Activated T-helper 17 cell treated with anti-CD3 and anti-CD28 coated beads, Interleukin-2, amount 50 U/mL, for 72 hours (primary cell): ENCODE measurements around the gene GLYR1. TPM values are rescaled to one million over a fixed set of nuclear protein-coding genes. Genes with fewer than 3 reads are reported as not detected.
A peak's percentile ranks its signal among the peaks of the same experiment; 100 is the strongest.

Experiments used
- ATAC-seq: fragments of 150-1000 bp; cut with Tn5 transposase; replicated peaks from 2 replicates; pipeline ENCODE4 v1.10.0; 2021; ENCODE audit warnings: mild to moderate bottlenecking, moderate library complexity
- H3K27ac Mint-ChIP-seq: one replicate; pipeline ENCODE4 v1.8.0; 2022; ENCODE audit warnings: mixed read lengths
- H3K27me3 Mint-ChIP-seq: one replicate; pipeline ENCODE4 v1.8.0; 2022; ENCODE audit warnings: mixed read lengths
- H3K36me3 Mint-ChIP-seq: one replicate; pipeline ENCODE4 v1.8.0; 2022; ENCODE audit warnings: low read depth, mild to moderate bottlenecking, mixed read lengths
- H3K4me1 Mint-ChIP-seq: one replicate; pipeline ENCODE4 v1.8.0; 2022; ENCODE audit warnings: mixed read lengths
- H3K4me3 Mint-ChIP-seq: one replicate; pipeline ENCODE4 v1.8.0; 2022; ENCODE audit warnings: mild to moderate bottlenecking, mixed read lengths
- H3K9me3 Mint-ChIP-seq: one replicate; pipeline ENCODE4 v1.8.0; 2022; ENCODE audit warnings: mixed read lengths
- total RNA-seq, 2 donors: library from RNA; stranded (reverse); gene quantifications; one replicate each; pipeline ENCODE4 v1.2.3, GENCODE V29; 2022

Gene GLYR1
- total RNA-seq, 2 donors from 2014 or later: 57.8 to 97.2 TPM

DNA sequence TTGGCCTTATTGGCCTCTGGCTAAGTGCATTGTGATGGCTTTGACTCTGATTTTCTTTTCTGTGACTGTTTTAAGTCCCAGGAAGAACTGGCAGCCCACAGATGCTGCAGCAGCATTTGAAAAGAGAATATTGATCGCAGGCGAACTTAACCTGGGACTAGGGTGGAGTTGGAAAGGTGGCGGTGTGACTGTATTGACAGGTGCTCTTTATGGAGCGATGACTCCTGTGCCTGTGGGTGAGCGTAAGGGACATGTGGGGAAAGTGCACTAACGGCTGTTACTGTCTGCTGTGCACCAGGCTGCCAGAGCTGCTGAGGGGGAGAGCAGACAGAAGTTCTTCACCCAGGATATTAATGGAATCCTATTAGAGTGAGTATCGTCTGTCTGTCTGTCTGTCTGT, 21.4 kb upstream of the GLYR1 start:
- Mint-ChIP-seq H3K27ac (no peak overlapping the region), H3K4me3 (no peak overlapping the region), H3K27me3 (no peaks in the 10 kb centered on the region), H3K9me3 (no peaks in the 10 kb centered on the region), H3K4me1 (peaks cover 6% of the 10 kb centered on the region), H3K36me3 (peaks cover 93% of the 10 kb centered on the region)
- ATAC-seq: no peak

DNA sequence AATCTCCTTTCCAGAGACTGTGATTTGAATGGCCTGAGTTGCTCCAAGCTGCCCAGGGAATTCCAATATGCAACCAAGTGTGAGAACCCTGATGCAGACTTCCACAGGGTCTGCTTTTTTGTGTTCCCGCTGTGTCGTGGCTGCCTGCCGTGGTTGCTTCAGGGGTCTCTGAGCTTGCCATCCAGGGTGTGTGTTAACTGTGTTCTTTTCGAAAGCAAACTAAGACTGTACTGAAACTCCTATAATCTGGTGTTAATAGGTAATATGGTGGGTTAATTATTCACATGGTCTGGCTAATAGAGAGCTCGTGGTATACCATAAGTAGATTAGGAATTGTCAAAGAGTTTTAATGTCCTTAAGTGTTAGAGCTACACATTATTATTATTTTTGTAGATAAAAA, 20.9 kb upstream of the GLYR1 start:
- ATAC-seq: no peak
- Mint-ChIP-seq H3K9me3 (no peaks in the 10 kb centered on the region), H3K4me1 (peaks cover 6% of the 10 kb centered on the region), H3K36me3 (peaks cover 93% of the 10 kb centered on the region), H3K4me3 (no peak overlapping the region), H3K27me3 (no peaks in the 10 kb centered on the region), H3K27ac (no peak overlapping the region)

DNA sequence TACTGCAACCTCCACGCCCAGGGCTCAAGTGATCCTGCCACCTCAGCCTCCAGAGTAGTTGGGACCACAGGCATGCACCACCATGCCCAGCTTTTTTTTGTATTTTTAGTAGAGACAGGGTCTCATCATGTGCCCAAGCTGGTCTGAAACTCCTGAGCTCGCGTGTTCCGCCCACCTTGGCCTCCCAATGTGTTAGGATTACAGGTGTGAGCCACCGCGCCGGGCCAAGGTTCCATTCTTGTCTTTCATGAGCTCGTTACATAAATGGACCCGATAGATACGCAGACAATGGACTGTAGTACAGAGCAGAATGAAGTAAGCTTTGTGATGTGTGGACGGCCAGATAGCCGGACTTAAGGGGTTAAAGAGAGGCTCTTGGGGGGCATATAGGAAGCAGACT, 19.5 kb upstream of the GLYR1 start:
- peak overlapping the region; percentile 8 for H3K27ac Mint-ChIP-seq
- no peak for ATAC-seq
- H3K9me3 Mint-ChIP-seq: no peaks in the 10 kb centered on the region
- H3K4me1 Mint-ChIP-seq: peaks cover 6% of the 10 kb centered on the region
- no peaks in the 10 kb centered on the region for H3K27me3 Mint-ChIP-seq
- no peak overlapping the region for H3K4me3 Mint-ChIP-seq
- H3K36me3 Mint-ChIP-seq: peaks cover 93% of the 10 kb centered on the region

DNA sequence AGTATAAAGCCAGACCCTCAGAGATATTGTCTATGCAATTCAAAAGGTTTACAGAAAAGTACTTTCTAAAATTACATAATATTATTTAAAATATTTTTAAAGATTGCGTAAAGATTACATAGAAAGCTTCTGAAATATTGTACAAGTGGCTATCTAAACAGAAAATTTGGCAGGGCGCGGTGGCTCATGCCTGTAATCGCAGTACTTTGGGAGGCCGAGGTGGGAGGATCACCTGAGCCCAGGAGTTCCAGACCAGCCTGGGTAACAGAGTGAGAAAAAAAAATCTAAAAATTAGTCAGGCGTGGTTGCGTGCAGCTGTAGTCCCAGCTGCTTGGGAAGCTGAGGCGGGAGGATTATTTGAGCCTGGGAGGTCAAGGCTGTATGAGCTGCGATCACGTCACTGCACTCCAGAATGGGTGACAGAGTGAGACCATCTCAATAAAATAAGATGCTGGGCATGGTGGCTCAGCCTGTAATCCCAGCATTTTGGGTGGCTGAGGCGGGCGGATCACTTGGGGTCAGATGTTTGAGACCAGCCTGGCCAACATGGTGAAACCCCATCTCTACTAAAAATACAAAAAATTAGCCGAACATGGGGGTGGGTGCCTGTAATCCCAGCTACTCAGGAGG, 18.3 kb upstream of the GLYR1 start:
- Mint-ChIP-seq H3K9me3 (no peaks in the 10 kb centered on the region), H3K27ac (no peak overlapping the region), H3K4me3 (no peak overlapping the region), H3K4me1 (peaks cover 6% of the 10 kb centered on the region), H3K36me3 (peaks cover 93% of the 10 kb centered on the region), H3K27me3 (no peaks in the 10 kb centered on the region)
- no peak for ATAC-seq

DNA sequence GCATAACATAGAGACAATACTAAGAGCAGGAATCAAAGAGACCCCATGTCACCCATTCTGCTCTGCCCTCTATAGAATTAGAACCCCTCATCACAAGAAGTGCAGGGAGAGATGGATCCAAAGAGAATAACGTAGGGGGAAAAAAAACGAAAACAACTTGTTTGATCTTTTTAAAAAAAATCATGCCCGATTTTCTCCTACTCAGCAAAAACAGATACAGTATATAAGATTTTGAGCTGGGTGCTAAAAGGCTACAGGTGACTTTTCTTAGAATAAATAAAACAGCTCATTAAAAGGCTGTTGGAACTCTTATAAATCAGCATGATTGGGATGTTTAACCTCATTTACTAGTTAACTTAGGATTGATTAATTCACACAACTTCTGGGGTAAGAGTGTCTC, 17.6 kb upstream of the GLYR1 start:
- ATAC-seq: no peak
- no peaks in the 10 kb centered on the region for H3K27me3 Mint-ChIP-seq
- H3K36me3 Mint-ChIP-seq: peaks cover 93% of the 10 kb centered on the region
- H3K9me3 Mint-ChIP-seq: no peaks in the 10 kb centered on the region
- H3K4me1 Mint-ChIP-seq: peaks cover 6% of the 10 kb centered on the region
- peak overlapping the region; percentile 63 for H3K27ac Mint-ChIP-seq
- no peak overlapping the region for H3K4me3 Mint-ChIP-seq

DNA sequence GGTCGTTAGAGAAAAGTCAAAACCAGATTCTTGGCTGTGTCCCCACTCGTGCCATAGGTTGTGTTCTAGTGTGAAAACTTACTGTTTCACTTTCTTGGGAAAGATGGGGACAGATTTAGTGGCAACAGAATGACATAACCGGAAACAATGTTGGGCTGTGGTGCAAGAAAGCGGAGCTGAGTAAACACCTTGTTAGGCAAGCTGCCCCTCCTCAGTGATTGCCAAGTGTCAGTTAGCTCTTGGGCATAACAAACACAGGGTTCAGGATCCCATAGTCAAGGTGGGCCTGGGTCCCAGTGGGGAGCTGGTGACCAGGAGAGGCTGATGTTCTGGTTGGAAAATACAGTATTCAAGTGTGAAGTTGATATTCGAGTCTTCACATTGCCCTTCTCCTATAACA, 15.6 kb upstream of the GLYR1 start:
- Mint-ChIP-seq H3K27me3 (no peaks in the 10 kb centered on the region), H3K4me1 (peaks cover 6% of the 10 kb centered on the region), H3K4me3 (no peak overlapping the region), H3K9me3 (no peaks in the 10 kb centered on the region), H3K36me3 (peaks cover 94% of the 10 kb centered on the region), H3K27ac (peak overlapping the region; percentile 54)
- ATAC-seq: peak; percentile 9

DNA sequence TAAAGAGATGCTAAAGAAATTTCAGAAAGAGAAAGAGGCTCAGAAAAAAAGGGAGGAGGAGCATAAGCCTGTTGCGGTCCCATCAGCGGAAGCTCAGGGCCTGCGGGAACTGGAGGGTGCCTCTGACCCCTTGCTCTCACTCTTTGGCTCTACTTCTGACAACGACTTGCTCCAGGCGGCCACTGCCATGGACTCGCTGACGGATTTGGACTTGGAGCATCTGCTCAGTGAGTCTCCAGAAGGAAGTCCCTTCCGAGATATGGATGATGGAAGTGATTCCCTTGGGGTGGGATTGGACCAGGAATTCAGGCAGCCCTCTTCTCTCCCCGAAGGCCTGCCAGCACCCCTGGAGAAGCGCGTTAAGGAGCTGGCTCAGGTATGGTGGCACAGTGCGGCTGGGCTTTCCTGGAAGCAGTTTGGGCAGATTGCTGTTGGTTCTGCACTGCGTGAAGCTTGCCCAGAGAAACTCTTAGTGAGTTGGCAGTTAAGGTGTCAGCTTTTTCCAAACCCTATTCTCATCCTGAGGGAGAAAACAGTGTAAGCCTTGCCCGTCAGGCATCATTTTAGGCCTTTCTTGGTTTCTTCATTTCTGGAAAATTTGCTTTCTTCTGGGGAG, 13.7 kb upstream of the GLYR1 start:
- H3K9me3 Mint-ChIP-seq: no peaks in the 10 kb centered on the region
- H3K36me3 Mint-ChIP-seq: peaks cover 96% of the 10 kb centered on the region
- no peaks in the 10 kb centered on the region for H3K27me3 Mint-ChIP-seq
- peak overlapping the region; percentile 49 for H3K27ac Mint-ChIP-seq
- no peak for ATAC-seq
- H3K4me3 Mint-ChIP-seq: no peak overlapping the region
- H3K4me1 Mint-ChIP-seq: no peaks in the 10 kb centered on the region

DNA sequence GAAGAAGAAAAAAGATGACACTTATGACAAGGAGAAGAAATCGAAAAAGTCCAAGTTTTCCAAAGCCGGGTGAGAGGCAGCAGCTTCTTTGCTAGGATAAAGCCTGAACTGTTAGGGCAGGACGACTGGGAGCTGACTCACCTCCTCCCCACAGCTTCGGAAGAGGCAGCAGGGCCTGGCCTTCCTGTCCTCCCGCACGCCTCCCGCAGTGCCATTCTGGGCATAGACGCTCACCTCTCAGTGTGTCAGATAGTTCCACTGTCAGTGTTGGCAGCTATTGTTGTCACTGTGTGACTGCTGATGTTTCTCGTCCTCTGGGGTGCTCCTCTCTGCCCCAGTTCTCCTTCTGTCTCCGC, 12.8 kb upstream of the GLYR1 start:
- no peaks in the 10 kb centered on the region for H3K9me3 Mint-ChIP-seq
- peaks cover 98% of the 10 kb centered on the region for H3K36me3 Mint-ChIP-seq
- peak overlapping the region; percentile 52 for H3K27ac Mint-ChIP-seq
- H3K4me3 Mint-ChIP-seq: no peak overlapping the region
- H3K4me1 Mint-ChIP-seq: no peaks in the 10 kb centered on the region
- H3K27me3 Mint-ChIP-seq: no peaks in the 10 kb centered on the region
- no peak for ATAC-seq

DNA sequence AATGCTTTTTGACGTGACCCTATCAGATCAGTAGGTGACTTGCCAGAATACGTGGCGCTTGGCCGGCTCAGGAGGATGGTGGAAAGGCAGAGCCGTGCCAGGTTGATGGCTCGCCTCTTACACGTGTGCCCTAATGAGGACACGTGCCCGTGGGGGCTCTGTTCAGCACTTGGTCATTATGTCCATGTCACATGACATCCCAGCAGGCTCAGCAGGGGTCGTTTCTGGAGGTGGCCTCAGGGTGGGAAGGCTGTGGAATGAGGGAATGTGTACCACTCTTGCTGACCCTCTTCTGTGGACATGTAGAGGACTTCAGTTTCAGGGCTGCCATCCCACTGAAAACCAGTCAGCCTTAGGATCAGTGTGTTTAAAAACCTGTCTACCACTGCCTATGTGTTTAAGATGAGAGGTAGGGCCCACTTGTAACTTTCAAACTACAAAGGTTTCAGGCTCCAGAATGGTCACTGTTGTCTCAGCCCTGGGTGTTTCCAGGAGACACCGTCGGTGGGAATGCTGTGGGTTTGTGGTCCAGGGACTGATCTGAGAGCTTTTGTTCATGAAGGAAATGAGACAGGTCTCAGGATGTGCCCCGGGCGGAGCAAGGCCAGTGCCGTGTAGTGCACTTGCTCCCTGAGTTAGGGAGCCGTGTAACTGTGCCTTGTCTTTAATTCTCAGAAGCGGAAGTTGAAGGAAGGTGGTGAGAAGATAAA, 12.3 kb upstream of the GLYR1 start:
- H3K4me1 Mint-ChIP-seq: no peaks in the 10 kb centered on the region
- H3K27me3 Mint-ChIP-seq: no peaks in the 10 kb centered on the region
- no peak for ATAC-seq
- no peaks in the 10 kb centered on the region for H3K9me3 Mint-ChIP-seq
- H3K27ac Mint-ChIP-seq: peak overlapping the region; percentile 52
- no peak overlapping the region for H3K4me3 Mint-ChIP-seq
- peaks cover 98% of the 10 kb centered on the region for H3K36me3 Mint-ChIP-seq

DNA sequence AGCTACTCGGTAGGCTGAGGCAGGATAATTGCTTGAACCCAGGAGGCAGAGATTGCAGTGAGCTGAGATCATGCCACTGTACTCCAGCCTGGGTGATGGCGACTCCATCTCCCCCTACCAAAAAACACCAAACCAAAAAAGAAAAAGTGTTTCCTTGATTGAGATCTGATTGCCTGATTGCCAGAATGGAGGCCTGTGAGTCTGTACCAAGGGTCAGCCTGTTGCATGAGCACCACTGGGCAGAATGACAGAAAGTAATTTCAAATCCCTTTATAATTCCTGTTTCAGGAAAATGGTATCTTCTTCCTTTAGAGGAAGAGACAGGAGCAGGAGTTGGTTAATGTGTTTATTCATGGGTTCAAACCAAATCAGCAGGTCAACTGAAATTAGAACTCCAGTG, 8.7 kb upstream of the GLYR1 start:
- H3K36me3 Mint-ChIP-seq: peaks cover 88% of the 10 kb centered on the region
- ATAC-seq: no peak
- no peaks in the 10 kb centered on the region for H3K9me3 Mint-ChIP-seq
- H3K4me1 Mint-ChIP-seq: peaks cover 12% of the 10 kb centered on the region
- no peak overlapping the region for H3K4me3 Mint-ChIP-seq
- H3K27me3 Mint-ChIP-seq: no peaks in the 10 kb centered on the region
- H3K27ac Mint-ChIP-seq: no peak overlapping the region

DNA sequence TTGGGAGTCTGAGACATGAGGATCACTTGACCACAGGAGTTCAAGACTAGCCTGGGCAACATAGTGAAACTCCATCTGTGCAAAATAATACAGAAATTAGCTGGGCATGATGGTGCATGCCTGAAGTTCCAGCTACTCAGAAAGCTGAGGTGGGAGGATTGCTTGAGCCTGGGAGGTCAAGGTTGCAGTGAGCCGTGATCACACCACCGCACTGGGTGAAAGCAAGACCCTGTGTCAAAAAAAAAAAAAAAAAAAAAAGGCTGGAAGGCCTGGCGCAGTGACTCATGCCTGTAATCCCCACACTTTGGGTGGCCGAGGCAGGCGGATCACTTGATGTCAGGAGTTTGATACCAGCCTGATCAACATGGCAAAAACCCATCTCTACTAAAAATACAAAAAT, 8.3 kb upstream of the GLYR1 start:
- no peaks in the 10 kb centered on the region for H3K9me3 Mint-ChIP-seq
- H3K4me3 Mint-ChIP-seq: no peak overlapping the region
- H3K27ac Mint-ChIP-seq: no peak overlapping the region
- no peaks in the 10 kb centered on the region for H3K27me3 Mint-ChIP-seq
- H3K4me1 Mint-ChIP-seq: peaks cover 17% of the 10 kb centered on the region
- no peak for ATAC-seq
- peaks cover 84% of the 10 kb centered on the region for H3K36me3 Mint-ChIP-seq

DNA sequence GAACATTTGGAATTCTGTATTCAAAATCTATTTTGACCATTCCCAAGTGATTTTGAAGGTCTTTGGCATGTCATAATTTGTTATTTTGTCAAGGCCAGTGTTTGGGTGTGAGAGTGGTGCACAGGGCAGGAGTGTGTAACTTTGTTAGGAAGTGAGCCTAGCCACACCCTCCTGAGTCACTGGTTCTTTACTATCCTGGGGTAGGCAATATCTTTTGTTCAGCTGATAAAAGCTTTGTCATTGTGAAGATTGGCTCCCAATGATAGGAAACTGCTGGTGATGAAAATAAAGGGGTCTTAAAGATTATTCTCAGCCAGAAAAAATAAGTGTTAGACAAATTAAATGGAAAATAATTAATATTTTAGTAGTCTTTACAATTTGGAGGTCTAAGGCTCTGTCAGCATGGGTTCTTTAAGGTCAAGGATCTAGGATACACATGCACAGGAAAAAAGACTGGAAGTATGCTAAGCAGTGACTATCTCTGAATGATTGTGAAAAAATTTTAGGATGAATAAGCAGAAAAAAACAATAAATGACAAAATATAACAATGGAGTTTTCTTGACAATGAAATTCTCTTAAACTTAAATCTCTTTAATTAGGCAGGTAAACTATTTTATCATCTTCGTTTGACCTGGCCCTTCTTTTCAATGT, 5.3 kb upstream of the GLYR1 start:
- no peak for ATAC-seq
- Mint-ChIP-seq H3K9me3 (no peaks in the 10 kb centered on the region), H3K4me1 (peaks cover 30% of the 10 kb centered on the region), H3K4me3 (no peak overlapping the region), H3K27ac (no peak overlapping the region), H3K36me3 (peaks cover 54% of the 10 kb centered on the region), H3K27me3 (no peaks in the 10 kb centered on the region)

DNA sequence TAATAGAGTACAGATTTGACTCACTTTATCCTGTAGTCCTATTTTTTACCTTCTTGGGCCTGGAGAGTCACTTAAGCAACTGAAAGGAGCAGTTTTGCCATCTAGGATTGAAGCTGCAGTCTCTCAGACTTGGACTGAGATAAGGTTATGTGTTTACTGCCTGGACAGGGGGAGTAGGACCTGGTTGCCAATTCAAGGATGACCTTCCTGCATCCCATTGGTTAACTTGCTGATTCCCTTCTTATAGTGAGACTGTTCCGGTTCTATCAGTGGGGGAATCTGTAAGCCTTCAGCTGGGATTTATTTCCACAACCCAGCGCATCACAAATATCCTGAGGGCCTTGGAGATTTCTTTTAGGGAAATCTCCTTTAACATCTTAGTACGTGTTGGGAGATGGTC, 3.1 kb upstream of the GLYR1 start:
- Mint-ChIP-seq H3K9me3 (no peaks in the 10 kb centered on the region), H3K27me3 (no peaks in the 10 kb centered on the region), H3K4me1 (peaks cover 41% of the 10 kb centered on the region), H3K4me3 (peak overlapping the region; percentile 86), H3K27ac (no peak overlapping the region), H3K36me3 (peaks cover 44% of the 10 kb centered on the region)
- ATAC-seq: no peak

DNA sequence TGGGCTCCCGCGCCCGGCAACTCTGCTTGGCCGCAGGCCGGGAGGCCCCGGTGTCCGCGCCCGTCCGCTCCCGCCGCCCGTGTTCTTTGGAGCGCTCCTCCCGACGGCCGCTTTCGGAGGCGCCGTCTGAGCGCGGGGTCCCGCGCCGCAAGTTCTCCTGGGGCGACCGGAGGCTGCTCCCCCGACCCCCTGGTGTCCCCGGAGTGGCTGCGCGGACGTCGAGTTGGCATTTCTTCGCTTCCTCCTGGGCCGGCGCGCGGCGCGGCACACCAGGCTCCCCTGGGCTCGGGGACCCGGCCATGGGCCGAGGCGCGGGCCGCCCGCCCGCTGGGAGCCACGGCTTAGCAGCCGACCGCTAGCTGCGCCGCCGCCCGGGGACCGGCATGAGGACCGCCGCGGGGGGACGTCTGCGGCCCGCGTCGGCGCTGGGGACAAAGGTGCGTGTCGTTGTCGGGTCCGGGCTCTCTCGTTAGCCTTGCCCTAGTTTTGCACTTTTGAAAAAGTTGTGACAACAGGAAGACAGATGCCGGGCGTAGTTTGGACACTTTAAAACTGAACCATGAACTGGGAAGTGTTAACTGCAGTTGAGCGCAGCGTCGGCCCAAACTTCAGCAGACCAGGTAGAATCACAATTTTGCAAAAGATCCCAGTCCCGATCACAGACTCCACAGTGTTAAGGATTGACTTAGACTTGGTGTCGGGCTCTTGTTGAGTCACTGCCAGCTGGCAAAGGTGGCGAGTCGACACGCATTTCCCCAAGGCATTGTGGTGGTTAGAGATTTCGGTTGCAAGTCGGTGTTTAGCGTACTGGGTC, 893 bp upstream of the GLYR1 start:
- peak overlapping the region; percentile 85 for H3K27ac Mint-ChIP-seq
- H3K4me3 Mint-ChIP-seq: peak overlapping the region; percentile 86
- H3K4me1 Mint-ChIP-seq: peaks cover 42% of the 10 kb centered on the region
- no peaks in the 10 kb centered on the region for H3K9me3 Mint-ChIP-seq
- H3K36me3 Mint-ChIP-seq: peaks cover 44% of the 10 kb centered on the region
- peak; percentile 22 for ATAC-seq
- H3K27me3 Mint-ChIP-seq: no peaks in the 10 kb centered on the region
